Ovary (tissue), 9 donors: ENCODE data around the gene UQCRC1. TPM values are rescaled to one million over a fixed set of nuclear protein-coding genes. Genes with fewer than 3 reads are reported as not detected.

Source experiments
- DNase-seq, 5 donors: peaks; one replicate each; pipeline ENCODE4 v3.0.0-alpha.2; 2019 to 2020
- H3K27ac ChIP-seq, 2 donors: fragments of 200-600 bp; one replicate each; pipeline versions ENCODE4 v1.5.1 to v1.8.0; 2019 to 2022
- H3K27me3 ChIP-seq: fragments of 200-600 bp; one replicate; pipeline ENCODE4 v1.8.0; 2022
- H3K36me3 ChIP-seq: fragments of 200-600 bp; sonication (generic); one replicate; pipeline ENCODE4 v1.5.1; 2019
- H3K4me1 ChIP-seq: one replicate; pipeline ENCODE4 v1.8.1; 2013; ENCODE audit warnings: mild to moderate bottlenecking, moderate library complexity; ENCODE audit not compliant: insufficient read depth
- H3K4me3 ChIP-seq: fragments of 200-600 bp; sonication (generic); one replicate; pipeline ENCODE4 v1.5.1; 2017
- H3K9me3 ChIP-seq, 2 donors: fragments of 200-600 bp in 1 of 2; sonication (generic) in 1 of 2; one replicate each; pipeline versions ENCODE4 v1.5.1 to v1.8.1; 2013 to 2019; ENCODE audit warnings: mild to moderate bottlenecking in 1 of 2, moderate library complexity in 1 of 2
- EP300 ChIP-seq: sonication (generic); formaldehyde crosslinking; IDR thresholded peaks from one replicate; pipeline ENCODE4 v1.6.1; 2017; ENCODE audit warnings: antibody characterized with exemption
- POLR2A ChIP-seq: fragments of 450-650 bp; IDR thresholded peaks from one replicate; pipeline ENCODE4 v1.6.1; 2017; ENCODE audit warnings: antibody characterized with exemption, mild to moderate bottlenecking, moderate library complexity
- WGBS, 3 donors: extraction: QIAGEN DNeasy Blood & Tissue Kit in 1 of 3; methylation state at CpG; one replicate each; pipeline versions ENCODE4 v1.1.5 to v1.1.7; 2013 to 2017; 5-methylcytosine and 5-hydroxymethylcytosine counted together
- intact Hi-C, 4 donors: fragments of 100-400 bp; cut with DNase I; formaldehyde crosslinking; loops; one replicate each; pipeline versions ENCODE4 v1.11.0 to v1.15.1; 2022 to 2023
- polyA plus RNA-seq, 2 donors: library from polyadenylated mRNA; stranded (reverse); fragments of 200-250 nt in 1 of 2; fragments of 350-450 nt in 1 of 2; fragmentation: Illumina TruSeq in 1 of 2; extraction: RNeasy Lipid Tissue Mini Kit (QIAGEN cat#74804) in 1 of 2; gene quantifications; one replicate each; pipeline ENCODE4 v1.2.3, GENCODE V29; 2013 to 2014
- total RNA-seq, 7 donors: library from RNA; depleted of rRNA in 2 of 7; stranded (reverse); fragments of >200 nt in 2 of 7; fragmentation: NEBNext Ultra II Directional in 3 of 7; extraction: Animal tissue kit (Norgen Biotek cat#: 25700) in 3 of 7; gene quantifications; one replicate each; pipeline versions ENCODE4 v1.1.0 to v1.2.4, GENCODE V29; 2016 to 2023
- TF ChIP-seq, protein P1 (sequence below), 3 donors: fragments of 450-650 bp in 2 of 3; fragments of 200-600 bp in 1 of 3; IDR thresholded peaks; one replicate each; pipeline versions ENCODE4 v1.5.1 to v1.8.0; 2016 to 2022; ENCODE audit warnings: antibody characterized with exemption in 3 of 3, mild to moderate bottlenecking in 1 of 3
- donor health status: DM: no; HTN: no; CAD: no; lungs with moderate emphysema.
- donor health status: DM: no; HTN: no; CAD: no.
- donor health status: Bipolar disorder and iron deficiency.
- donor health status: DM: yes; HTN: yes; CAD: no.
- donor health status: DM: no; HTN: no; CAD: no.
- donor health status: DM: yes; HTN: yes; CAD: no.

Gene UQCRC1
- total and polyA plus RNA-seq, 9 donors, result 102 to 153 (median 118) TPM

DNA sequence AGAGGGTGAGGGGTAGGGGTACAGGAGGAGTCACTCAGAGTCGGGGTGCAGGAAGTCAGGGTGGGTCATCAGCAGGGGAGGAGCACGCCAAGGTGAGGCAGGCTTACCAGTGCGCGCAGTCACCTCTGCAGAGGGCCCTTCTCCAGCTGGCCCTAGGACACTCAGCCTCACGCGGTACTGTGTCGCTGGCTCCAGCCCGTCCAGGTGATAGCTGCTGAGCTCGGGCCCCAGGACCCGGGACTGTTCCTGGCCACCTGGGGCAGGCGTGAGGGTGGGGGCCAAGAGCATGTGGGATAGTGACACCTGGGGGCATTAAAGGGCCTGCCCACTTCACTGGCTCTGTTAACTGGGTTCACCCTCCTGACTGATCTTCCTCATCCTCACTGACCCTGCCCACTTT, 21.8 kb downstream of the UQCRC1 start:
- Histone ChIP-seq H3K9me3 (no peaks in the 10 kb centered on the region), H3K36me3 (no peaks in the 10 kb centered on the region), H3K4me1 (no peaks in the 10 kb centered on the region), H3K4me3 (no peak overlapping the region), H3K27ac (no peak overlapping the region), H3K27me3 (no peaks in the 10 kb centered on the region)
- TF ChIP-seq, protein P1, sequence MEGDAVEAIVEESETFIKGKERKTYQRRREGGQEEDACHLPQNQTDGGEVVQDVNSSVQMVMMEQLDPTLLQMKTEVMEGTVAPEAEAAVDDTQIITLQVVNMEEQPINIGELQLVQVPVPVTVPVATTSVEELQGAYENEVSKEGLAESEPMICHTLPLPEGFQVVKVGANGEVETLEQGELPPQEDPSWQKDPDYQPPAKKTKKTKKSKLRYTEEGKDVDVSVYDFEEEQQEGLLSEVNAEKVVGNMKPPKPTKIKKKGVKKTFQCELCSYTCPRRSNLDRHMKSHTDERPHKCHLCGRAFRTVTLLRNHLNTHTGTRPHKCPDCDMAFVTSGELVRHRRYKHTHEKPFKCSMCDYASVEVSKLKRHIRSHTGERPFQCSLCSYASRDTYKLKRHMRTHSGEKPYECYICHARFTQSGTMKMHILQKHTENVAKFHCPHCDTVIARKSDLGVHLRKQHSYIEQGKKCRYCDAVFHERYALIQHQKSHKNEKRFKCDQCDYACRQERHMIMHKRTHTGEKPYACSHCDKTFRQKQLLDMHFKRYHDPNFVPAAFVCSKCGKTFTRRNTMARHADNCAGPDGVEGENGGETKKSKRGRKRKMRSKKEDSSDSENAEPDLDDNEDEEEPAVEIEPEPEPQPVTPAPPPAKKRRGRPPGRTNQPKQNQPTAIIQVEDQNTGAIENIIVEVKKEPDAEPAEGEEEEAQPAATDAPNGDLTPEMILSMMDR (IDR thresholded peaks at IDR 0.05), result no peak
- intact Hi-C loops, result no loop called here
- 84 to 89% (median 86%) methylated on average over 11 of the region's 11 CpGs for WGBS, 3 donors
- no peak for DNase-seq

DNA sequence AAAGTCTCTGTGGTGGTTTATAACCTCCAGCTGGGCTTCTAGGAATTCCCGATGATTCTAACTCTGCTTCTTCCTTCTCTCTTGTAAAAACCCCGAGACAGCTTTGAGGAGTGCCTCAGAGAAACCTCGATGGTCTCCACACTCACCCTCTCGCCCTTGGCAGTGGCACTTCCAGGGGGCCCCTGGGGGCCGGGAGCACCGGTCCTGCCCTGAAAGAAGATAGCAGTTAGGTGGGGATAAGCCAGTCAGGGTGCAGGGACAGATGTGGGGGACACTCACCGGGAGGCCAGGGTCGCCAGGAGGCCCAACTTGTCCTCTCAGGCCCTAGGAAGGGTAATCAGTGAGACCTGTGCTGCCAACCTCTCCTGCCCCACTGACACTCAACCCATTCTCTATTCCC, 24.0 kb downstream of the UQCRC1 start:
- H3K27me3 ChIP-seq, result no peaks in the 10 kb centered on the region
- H3K4me3 ChIP-seq, result no peak overlapping the region
- H3K36me3 ChIP-seq, result no peaks in the 10 kb centered on the region
- DNase-seq, result no peak
- TF ChIP-seq POLR2A (no peak), EP300 (no peak)
- TF ChIP-seq, protein P1 (IDR thresholded peaks at IDR 0.05), result no peak
- WGBS, 3 donors, result 84 to 86% (median 84%) methylated on average over 8 of the region's 8 CpGs
- H3K4me1 ChIP-seq, result no peaks in the 10 kb centered on the region
- intact Hi-C loops, result no loop called here
- H3K9me3 ChIP-seq, result no peaks in the 10 kb centered on the region
- no peak overlapping the region for H3K27ac ChIP-seq

DNA sequence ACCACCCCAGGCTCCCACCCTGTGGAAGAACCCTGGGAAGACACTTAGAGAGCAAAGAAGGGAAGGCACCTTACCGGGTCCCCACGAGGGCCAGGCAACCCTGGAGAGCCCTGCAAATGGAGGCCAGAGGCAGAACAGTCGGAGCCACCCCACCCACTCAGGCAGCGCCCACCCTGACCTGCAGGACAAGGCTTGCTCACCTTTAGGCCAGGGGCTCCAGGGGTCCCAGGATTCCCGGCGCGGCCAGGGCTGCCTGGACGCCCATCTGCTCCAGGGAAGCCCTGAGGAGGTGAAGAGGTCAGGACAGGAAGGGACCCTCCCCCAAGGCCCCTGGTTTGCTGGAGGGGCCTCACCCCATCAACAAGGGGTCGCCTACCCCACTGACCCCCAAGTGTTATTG, 24.6 kb downstream of the UQCRC1 start:
- intact Hi-C loops, result no loop called here
- H3K9me3 ChIP-seq, result no peaks in the 10 kb centered on the region
- no peak for DNase-seq
- H3K4me1 ChIP-seq, result no peaks in the 10 kb centered on the region
- TF ChIP-seq, protein P1 (IDR thresholded peaks at IDR 0.05), result no peak
- no peak overlapping the region for H3K27ac ChIP-seq
- 88 to 89% (median 89%) methylated on average over 6 to 9 of the region's 9 CpGs for whole genome bisulfite sequencing, 3 donors
- H3K36me3 ChIP-seq, result no peaks in the 10 kb centered on the region
- H3K4me3 ChIP-seq, result no peak overlapping the region
- no peaks in the 10 kb centered on the region for H3K27me3 ChIP-seq

DNA sequence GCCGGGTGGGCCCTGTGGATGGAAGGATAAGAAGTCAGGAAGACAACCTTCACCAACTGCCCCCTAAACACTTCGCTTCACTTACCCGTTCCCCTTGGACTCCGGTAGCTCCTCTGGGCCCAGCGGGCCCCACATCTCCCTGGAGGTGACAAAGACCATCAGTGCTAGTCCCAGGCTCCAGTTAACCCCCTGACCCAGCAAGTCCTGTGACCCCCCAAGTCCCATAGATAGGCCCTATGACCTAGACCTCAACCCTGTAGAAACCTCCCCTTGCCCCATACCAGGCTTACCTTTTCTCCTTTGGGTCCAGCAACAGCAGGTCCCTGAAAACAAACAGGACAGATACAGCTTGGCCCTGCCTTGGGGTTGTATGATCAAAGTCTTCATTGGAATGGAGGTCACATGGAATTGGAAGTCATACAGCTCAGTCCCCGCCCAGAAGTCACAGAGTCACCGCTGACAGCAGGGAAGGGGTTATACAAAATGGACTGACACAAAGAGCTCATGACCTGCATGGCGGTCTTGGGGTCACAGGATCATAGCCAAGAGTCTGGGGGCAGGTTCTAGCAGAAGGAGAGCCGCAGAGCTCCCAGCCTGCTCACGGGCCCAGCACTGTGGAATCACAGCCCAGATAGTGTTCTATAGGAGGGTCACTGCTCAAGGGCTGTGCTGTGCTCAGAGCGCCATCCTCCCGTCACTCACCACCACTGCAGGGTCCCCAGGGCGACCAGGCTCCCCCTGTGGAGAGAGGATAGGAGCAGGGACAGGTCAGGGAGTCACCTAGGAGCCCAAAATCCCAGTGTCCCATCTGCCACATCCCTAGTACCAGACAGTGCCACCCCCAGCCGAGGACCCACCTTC, 27.6 kb downstream of the UQCRC1 start:
- intact Hi-C loops, result no loop called here
- Histone ChIP-seq H3K27me3 (no peaks in the 10 kb centered on the region), H3K9me3 (no peaks in the 10 kb centered on the region), H3K4me1 (no peaks in the 10 kb centered on the region), H3K4me3 (no peak overlapping the region), H3K27ac (no peak overlapping the region), H3K36me3 (no peaks in the 10 kb centered on the region)
- DNase-seq, result no peak
- 93 to 95% (median 94%) methylated on average over 14 of the region's 14 CpGs for WGBS, 3 donors
- no peak for TF ChIP-seq EP300
- TF ChIP-seq POLR2A, result no peak
- TF ChIP-seq, protein P1 (IDR thresholded peaks at IDR 0.05), result no peak
